ENCODE measurements around the gene SH3GL1.

GRCh38 chr19:4441994-4442818 lies 41.9 kb upstream of the SH3GL1 start:
- TF ChIP-seq CTCF (IDR thresholded peaks at IDR 0.05): no peak
- TF ChIP-seq POLR2AphosphoS5 (IDR thresholded peaks at IDR 0.05): no peak
- TF ChIP-seq POLR2A (IDR thresholded peaks at IDR 0.05; ENCODE audit: low read depth): no peak
